Astrocyte (in vitro differentiated cells and primary cell): ENCODE data around the gene UBFD1. TPM values are rescaled to one million over a fixed set of nuclear protein-coding genes. Genes with fewer than 3 reads are reported as not detected.
A peak's percentile ranks its signal among the peaks of the same experiment; 100 is the strongest.

Source experiments
- DNase-seq: peaks from one replicate; pipeline ENCODE4 v3.0.0-alpha.2; 2010; ENCODE audit warnings: low read depth
- FAIRE-seq: peaks from 2 replicates; lab custom pipeline; 2011; peaks lifted over from hg19 to GRCh38; lab: Jason Lieb, UNC
- H2AFZ ChIP-seq: 2 replicates; pipeline ENCODE4 v1.6.0; 2012; ENCODE audit warnings: low read depth, low read length, inconsistent platforms
- H3K27ac ChIP-seq: 2 replicates; pipeline ENCODE4 v1.5.1; 2011; ENCODE audit warnings: low read depth, low read length, inconsistent platforms
- H3K27me3 ChIP-seq: 2 replicates; pipeline ENCODE4 v1.6.0; 2011; ENCODE audit warnings: low read length, inconsistent platforms; ENCODE audit not compliant: insufficient read depth
- H3K36me3 ChIP-seq: 2 replicates; pipeline ENCODE4 v1.5.1; 2011; ENCODE audit warnings: low read length, inconsistent platforms; ENCODE audit not compliant: insufficient read depth
- H3K4me1 ChIP-seq: 2 replicates; pipeline ENCODE4 v1.5.1; 2011; ENCODE audit warnings: low read length, inconsistent platforms; ENCODE audit not compliant: insufficient read depth
- H3K4me2 ChIP-seq: 2 replicates; pipeline ENCODE4 v1.6.0; 2012; ENCODE audit warnings: low read length, inconsistent platforms
- H3K4me3 ChIP-seq: 2 replicates; pipeline ENCODE4 v1.5.1; 2011; ENCODE audit warnings: low read depth, mild to moderate bottlenecking, low read length, inconsistent platforms; ENCODE audit not compliant: insufficient read depth
- H3K79me2 ChIP-seq: 2 replicates; pipeline ENCODE4 v1.6.0; 2012; ENCODE audit warnings: mild to moderate bottlenecking, low read length, inconsistent platforms; ENCODE audit not compliant: insufficient read depth
- H3K9ac ChIP-seq: 2 replicates; pipeline ENCODE4 v1.6.0; 2012; ENCODE audit warnings: mild to moderate bottlenecking, low read length, inconsistent platforms
- H3K9me3 ChIP-seq: 2 replicates; pipeline ENCODE4 v1.5.1; 2012; ENCODE audit warnings: low read depth, mild to moderate bottlenecking, low read length, inconsistent platforms; ENCODE audit not compliant: insufficient read depth
- H4K20me1 ChIP-seq: 2 replicates; pipeline ENCODE4 v1.6.0; 2012; ENCODE audit warnings: low read length, inconsistent platforms; ENCODE audit not compliant: insufficient read depth
- H3K27ac Mint-ChIP-seq: one replicate; pipeline ENCODE4 v1.8.0; 2021; ENCODE audit warnings: mild to moderate bottlenecking, mixed read lengths; ENCODE audit not compliant: unreplicated experiment
- H3K27me3 Mint-ChIP-seq: one replicate; pipeline ENCODE4 v1.8.0; 2021; ENCODE audit warnings: low read depth, mixed read lengths; ENCODE audit not compliant: unreplicated experiment
- H3K36me3 Mint-ChIP-seq: one replicate; pipeline ENCODE4 v1.8.0; 2021; ENCODE audit warnings: low read depth, mixed read lengths; ENCODE audit not compliant: unreplicated experiment
- H3K4me1 Mint-ChIP-seq: one replicate; pipeline ENCODE4 v1.8.0; 2021; ENCODE audit warnings: low read depth, mixed read lengths; ENCODE audit not compliant: unreplicated experiment
- H3K4me3 Mint-ChIP-seq: one replicate; pipeline ENCODE4 v1.8.0; 2021; ENCODE audit warnings: mild to moderate bottlenecking, moderate library complexity, mixed read lengths; ENCODE audit not compliant: unreplicated experiment
- H3K9me3 Mint-ChIP-seq: one replicate; pipeline ENCODE4 v1.8.0; 2021; ENCODE audit warnings: mild to moderate bottlenecking, mixed read lengths; ENCODE audit not compliant: unreplicated experiment
- CTCF ChIP-seq: IDR thresholded peaks from 2 replicates; pipeline ENCODE4 v1.5.1; 2011; ENCODE audit warnings: low read depth, mild to moderate bottlenecking, inconsistent platforms, low read length, moderate library complexity; ENCODE audit not compliant: insufficient read depth
- EZH2 ChIP-seq: IDR thresholded peaks from 2 replicates; pipeline ENCODE4 v1.6.1; 2012; ENCODE audit warnings: mild to moderate bottlenecking, low read length, inconsistent platforms; ENCODE audit not compliant: insufficient read depth
- total RNA-seq: library from RNA; stranded (reverse); gene quantifications from 2 replicates; pipeline ENCODE4 v1.2.1, GENCODE V29; 2021

The UBFD1 gene
- total RNA-seq, 1 donor from 2014 or later = 146 TPM

GRCh38 chr16:23562505-23562904 is 5.0 kb downstream of the UBFD1 start:
- Histone ChIP-seq H3K27me3 (no peaks in the 10 kb centered on the region), H3K9me3 (no peaks in the 10 kb centered on the region), H3K4me1 (peaks cover 8% of the 10 kb centered on the region), H3K79me2 (peaks cover 52% of the 10 kb centered on the region), H3K9ac (no peak overlapping the region), H3K36me3 (peaks cover 69% of the 10 kb centered on the region), H2AFZ (no peak overlapping the region), H3K4me2 (no peak overlapping the region), H3K4me3 (no peak overlapping the region), H3K27ac (no peak overlapping the region), H4K20me1 (peaks cover 76% of the 10 kb centered on the region)
- Mint-ChIP-seq H3K36me3 (peaks cover 33% of the 10 kb centered on the region), H3K4me3 (no peak overlapping the region), H3K27me3 (no peaks in the 10 kb centered on the region), H3K9me3 (no peaks in the 10 kb centered on the region), H3K27ac (peak overlapping the region; percentile 41), H3K4me1 (peaks cover 33% of the 10 kb centered on the region)
- DNase-seq (no peak), FAIRE-seq (no peak)
- no peak for TF ChIP-seq CTCF
- TF ChIP-seq EZH2 = no peak

GRCh38 chr16:23563186-23563585 is 5.7 kb downstream of the UBFD1 start:
- H2AFZ ChIP-seq = no peak overlapping the region
- H3K36me3 ChIP-seq = peaks cover 70% of the 10 kb centered on the region
- H3K27me3 ChIP-seq = no peaks in the 10 kb centered on the region
- Mint-ChIP-seq H3K36me3 (peaks cover 36% of the 10 kb centered on the region), H3K4me1 (peaks cover 33% of the 10 kb centered on the region), H3K27ac (no peak overlapping the region), H3K9me3 (no peaks in the 10 kb centered on the region), H3K4me3 (peak overlapping the region; percentile 56), H3K27me3 (no peaks in the 10 kb centered on the region)
- no peak overlapping the region for H3K27ac ChIP-seq
- no peak overlapping the region for H3K9ac ChIP-seq
- DNase-seq (no peak), FAIRE-seq (no peak)
- peaks cover 47% of the 10 kb centered on the region for H3K79me2 ChIP-seq
- no peaks in the 10 kb centered on the region for H3K9me3 ChIP-seq
- no peak for TF ChIP-seq CTCF
- no peak for TF ChIP-seq EZH2
- peaks cover 81% of the 10 kb centered on the region for H4K20me1 ChIP-seq
- H3K4me1 ChIP-seq = peaks cover 8% of the 10 kb centered on the region
- no peak overlapping the region for H3K4me3 ChIP-seq
- no peak overlapping the region for H3K4me2 ChIP-seq

GRCh38 chr16:23564575-23565363 is 7.2 kb downstream of the UBFD1 start:
- Mint-ChIP-seq H3K4me1 (peaks cover 26% of the 10 kb centered on the region), H3K4me3 (no peak overlapping the region), H3K27me3 (no peaks in the 10 kb centered on the region), H3K9me3 (no peaks in the 10 kb centered on the region), H3K36me3 (peaks cover 31% of the 10 kb centered on the region), H3K27ac (no peak overlapping the region)
- no peak for FAIRE-seq
- H3K9ac ChIP-seq = no peak overlapping the region
- peaks cover 81% of the 10 kb centered on the region for H4K20me1 ChIP-seq
- no peak overlapping the region for H3K4me3 ChIP-seq
- no peak overlapping the region for H3K27ac ChIP-seq
- no peaks in the 10 kb centered on the region for H3K9me3 ChIP-seq
- H3K4me2 ChIP-seq = no peak overlapping the region
- H2AFZ ChIP-seq = no peak overlapping the region
- TF ChIP-seq EZH2 (no peak), CTCF (no peak)
- peaks cover 67% of the 10 kb centered on the region for H3K36me3 ChIP-seq
- H3K79me2 ChIP-seq = peaks cover 35% of the 10 kb centered on the region
- no peaks in the 10 kb centered on the region for H3K27me3 ChIP-seq
- peak; percentile 1 for DNase-seq
- H3K4me1 ChIP-seq = no peaks in the 10 kb centered on the region
